ENCODE measurements around the gene TRAK1.

TRAK1 gene

GRCh38 chr3:42270561-42270960, 179.4 kb downstream of the TRAK1 start:
- peaks cover 12% of the 10 kb centered on the region for H3K27me3 ChIP-seq (replicated peaks)
- no peaks in the 10 kb centered on the region for H3K36me3 ChIP-seq (replicated peaks)
- DNase-seq: no peak
- no peak for TF ChIP-seq CTCF (IDR thresholded peaks at IDR 0.05; ENCODE audit: low read depth, low read length, missing control alignments)
- H3K27ac ChIP-seq: no peak overlapping the region
- no peak overlapping the region for H3K4me3 ChIP-seq (ENCODE audit: low read depth, low read length)
- in situ Hi-C loops (cut with HindIII; ENCODE audit: low pct_ligation_motif_present, low sequenced_read_pairs): no loop called here

DNA sequence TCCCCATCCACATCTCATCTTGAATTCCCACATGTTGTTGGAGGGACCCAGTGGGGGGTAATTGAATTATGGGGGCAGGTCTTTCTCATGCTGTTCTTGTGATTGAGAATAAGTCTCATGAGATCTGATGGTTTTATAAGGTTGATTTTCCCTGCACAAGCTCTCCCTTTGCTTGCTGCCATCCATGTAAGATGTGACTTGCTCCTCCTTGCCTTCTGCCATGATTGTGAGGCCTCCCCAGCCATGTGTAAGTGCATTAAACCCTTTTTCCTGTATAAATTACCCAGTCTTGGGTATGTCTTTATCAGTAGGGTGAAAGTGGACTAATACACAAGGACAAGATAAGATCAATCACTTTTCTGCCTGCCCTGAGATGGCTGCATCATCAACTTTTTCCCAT, 180.6 kb downstream of the TRAK1 start:
- in situ Hi-C loops (cut with HindIII; ENCODE audit: low pct_ligation_motif_present, low sequenced_read_pairs): no loop called here
- peaks cover 7% of the 10 kb centered on the region for H3K27me3 ChIP-seq (replicated peaks)

DNA sequence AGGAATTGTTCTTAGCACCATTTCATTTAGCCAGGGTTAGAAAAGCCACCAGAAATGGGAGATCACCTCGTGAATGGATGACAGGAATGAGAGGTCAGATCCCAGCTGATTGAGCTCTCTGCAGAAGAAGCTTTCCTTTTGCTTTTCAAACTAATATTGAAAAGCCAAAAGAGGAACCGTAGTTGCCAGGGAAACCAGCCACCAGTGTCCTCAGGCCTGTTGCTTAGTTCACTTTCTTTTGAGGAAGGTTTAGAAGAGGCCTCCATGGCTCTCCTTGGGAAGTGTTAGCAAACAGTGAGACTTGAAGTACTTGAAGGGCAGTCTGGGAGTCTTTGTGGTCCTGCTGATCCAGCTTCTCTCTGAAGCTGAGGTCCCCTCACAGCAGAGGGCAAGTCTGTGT, 182.2 kb downstream of the TRAK1 start:
- in situ Hi-C loops (cut with HindIII; ENCODE audit: low pct_ligation_motif_present, low sequenced_read_pairs): no loop called here
- no peak for TF ChIP-seq CTCF (IDR thresholded peaks at IDR 0.05; ENCODE audit: low read depth, low read length, missing control alignments)
- H3K36me3 ChIP-seq (replicated peaks): no peaks in the 10 kb centered on the region
- H3K27ac ChIP-seq: no peak overlapping the region
- H3K27me3 ChIP-seq (replicated peaks): no peaks in the 10 kb centered on the region
- DNase-seq: no peak
- H3K4me3 ChIP-seq (ENCODE audit: low read depth, low read length): no peak overlapping the region

More for the DNA sequence above, 180.6 kb downstream of the TRAK1 start:
- no peak for TF ChIP-seq CTCF (IDR thresholded peaks at IDR 0.05; ENCODE audit: low read depth, low read length, missing control alignments)
- Histone ChIP-seq H3K4me3 (ENCODE audit: low read depth, low read length) (no peak overlapping the region), H3K27ac (no peak overlapping the region), H3K36me3 (replicated peaks) (no peaks in the 10 kb centered on the region)
- no peak for DNase-seq

DNA sequence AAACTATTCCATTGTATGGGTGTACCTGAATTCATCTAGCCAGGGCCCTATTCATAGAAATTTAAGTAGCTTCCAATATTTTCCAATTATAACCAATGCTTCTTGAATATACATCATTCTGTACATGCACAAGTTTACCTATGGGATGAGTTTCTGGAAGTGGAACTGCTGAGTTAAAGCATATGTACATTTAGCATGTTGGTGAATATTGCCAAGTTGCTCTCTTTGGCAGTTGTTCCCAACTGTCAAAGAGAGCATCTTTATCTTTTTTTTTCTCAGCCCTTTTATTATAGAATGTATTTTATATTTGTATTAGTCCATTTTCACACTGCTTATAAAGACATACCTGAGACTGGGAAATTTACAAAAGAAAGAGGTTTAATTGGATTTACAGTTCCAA, 183.1 kb downstream of the TRAK1 start:
- no peaks in the 10 kb centered on the region for H3K36me3 ChIP-seq (replicated peaks)
- H3K27me3 ChIP-seq (replicated peaks): no peaks in the 10 kb centered on the region
- in situ Hi-C loops (cut with HindIII; ENCODE audit: low pct_ligation_motif_present, low sequenced_read_pairs): no loop called here
- H3K27ac ChIP-seq: no peak overlapping the region
- TF ChIP-seq CTCF (IDR thresholded peaks at IDR 0.05; ENCODE audit: low read depth, low read length, missing control alignments): no peak
- H3K4me3 ChIP-seq (ENCODE audit: low read depth, low read length): no peak overlapping the region
- no peak for DNase-seq

DNA sequence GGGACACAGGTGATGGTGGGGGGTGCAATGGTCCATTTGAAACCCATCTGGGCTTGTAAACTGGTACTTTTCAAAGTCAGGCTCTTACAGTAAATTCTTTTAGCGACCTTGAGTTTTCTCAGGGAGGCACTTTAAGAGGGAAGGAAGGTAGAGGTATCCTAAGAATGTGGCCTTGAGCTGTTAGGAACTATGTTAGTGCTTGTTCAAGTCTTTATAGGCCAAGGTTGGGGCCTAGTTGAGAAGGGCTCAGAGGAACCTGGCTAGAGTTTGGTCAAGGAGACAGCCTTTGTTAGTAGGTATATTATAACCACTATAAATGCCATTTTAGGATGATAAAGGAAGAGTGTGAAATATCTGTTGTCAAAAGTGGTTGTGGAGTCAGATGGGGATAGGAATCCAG, 184.1 kb downstream of the TRAK1 start:
- Histone ChIP-seq H3K4me3 (ENCODE audit: low read depth, low read length) (no peak overlapping the region), H3K27me3 (replicated peaks) (no peaks in the 10 kb centered on the region), H3K27ac (no peak overlapping the region), H3K36me3 (replicated peaks) (no peaks in the 10 kb centered on the region)
- no peak for TF ChIP-seq CTCF (IDR thresholded peaks at IDR 0.05; ENCODE audit: low read depth, low read length, missing control alignments)
- in situ Hi-C loops (cut with HindIII; ENCODE audit: low pct_ligation_motif_present, low sequenced_read_pairs): no loop called here
- DNase-seq: no peak
